Superior temporal gyrus (tissue), 1 donor: ENCODE measurements around the gene NSMCE1.

ENCODE experiments used
- DNase-seq: peaks from one replicate; pipeline ENCODE4 v3.0.0-alpha.2; 2016; ENCODE audit errors: extremely low spot score

NSMCE1 gene

GRCh38 chr16:27195941-27196595 lies 72.5 kb downstream of the NSMCE1 start:
- DNase-seq = no peak

- no peak for DNase-seq
Measured at GRCh38 chr16:27195076-27195741, 73.4 kb downstream of the NSMCE1 start.

- no peak for DNase-seq
Measured at GRCh38 chr16:27193300-27193990, 75.1 kb downstream of the NSMCE1 start.

- no peak for DNase-seq
Measured at GRCh38 chr16:27191352-27191924, 77.1 kb downstream of the NSMCE1 start.

- DNase-seq = no peak
Measured at GRCh38 chr16:27190316-27190871, 78.2 kb downstream of the NSMCE1 start.

GRCh38 chr16:27189335-27189972 lies 79.1 kb downstream of the NSMCE1 start:
- DNase-seq = no peak

- DNase-seq = no peak
Measured at GRCh38 chr16:27188633-27189032, 79.9 kb downstream of the NSMCE1 start.

- DNase-seq = no peak
Measured at GRCh38 chr16:27185776-27186130, 82.8 kb downstream of the NSMCE1 start.

- DNase-seq = no peak
Measured at GRCh38 chr16:27182906-27183405, 85.6 kb downstream of the NSMCE1 start.

GRCh38 chr16:27181019-27181790 lies 87.4 kb downstream of the NSMCE1 start:
- DNase-seq = no peak

GRCh38 chr16:27179500-27180072 lies 89.0 kb downstream of the NSMCE1 start:
- DNase-seq = peak; percentile 64

GRCh38 chr16:27177031-27177774 lies 91.4 kb downstream of the NSMCE1 start:
- no peak for DNase-seq

- no peak for DNase-seq
Measured at GRCh38 chr16:27175888-27176287, 92.7 kb downstream of the NSMCE1 start.
